Measurements from ENCODE around the gene MAPK4. TPM values are rescaled to one million over a fixed set of nuclear protein-coding genes. Genes with fewer than 3 reads are reported as not detected.

Gene MAPK4
- total RNA-seq, 1 experiment from 2014 or later: not detected

DNA sequence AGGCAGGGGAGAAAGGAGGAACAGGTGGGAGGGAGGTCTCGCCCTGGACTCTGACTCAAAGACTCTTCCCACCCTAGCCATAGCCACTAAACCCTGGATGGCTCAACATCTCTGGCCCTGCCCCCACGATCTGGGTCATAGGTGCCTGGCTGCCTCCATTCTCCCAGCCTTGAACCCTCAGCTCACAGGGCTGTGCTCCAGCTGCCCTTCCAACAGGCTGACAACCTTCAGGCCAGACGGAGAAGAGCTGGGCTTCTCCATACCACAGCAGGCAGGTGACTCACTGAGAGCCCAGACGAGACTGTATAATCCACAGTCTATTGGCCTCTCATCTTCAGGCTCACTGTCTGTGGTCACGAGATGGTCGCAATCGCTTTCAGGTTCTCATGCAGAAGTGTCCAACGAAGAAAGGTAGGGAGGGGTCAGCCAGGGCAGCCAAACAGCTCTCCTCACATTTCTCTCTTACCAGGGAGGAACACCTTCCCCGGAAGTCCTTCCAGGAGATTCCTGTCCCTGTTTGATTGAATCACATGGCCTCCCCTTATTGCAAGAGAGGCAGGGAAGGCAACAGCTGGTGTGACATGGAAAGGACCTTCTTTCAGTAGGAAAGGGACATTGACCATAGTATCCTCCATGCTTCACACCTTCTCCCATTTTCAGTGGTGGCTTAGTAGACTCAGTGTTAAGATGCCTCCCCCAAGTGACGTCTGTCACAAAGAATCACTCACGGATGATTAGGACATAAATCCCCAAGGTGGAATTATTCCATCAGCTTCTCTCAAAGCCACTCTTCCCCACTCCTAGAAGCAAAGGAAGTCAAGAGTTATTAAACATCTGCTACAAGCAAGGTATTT lies 159.8 kb downstream of the MAPK4 start:
- DNase-seq (ENCODE audit: low read depth): no peak

DNA sequence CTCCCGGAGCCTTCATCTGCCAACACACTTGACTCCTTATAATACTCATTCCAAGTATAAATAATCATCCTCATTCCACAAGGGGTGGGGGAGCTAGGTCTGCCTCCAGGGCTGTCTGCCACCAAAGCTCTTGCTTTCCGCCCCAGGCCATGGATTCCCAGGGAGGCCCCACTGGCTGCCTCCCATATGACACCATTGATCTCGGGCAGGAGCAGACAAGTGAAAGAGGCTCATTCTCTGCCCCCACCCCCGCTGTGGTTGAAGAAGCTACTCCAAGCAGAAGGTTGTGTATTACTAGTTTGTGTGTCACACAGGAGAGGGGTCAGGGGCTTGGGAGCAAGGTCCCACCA lies 160.4 kb downstream of the MAPK4 start:
- no peak for DNase-seq (ENCODE audit: low read depth)

GRCh38 chr18:50721006-50721405 lies 161.1 kb downstream of the MAPK4 start:
- no peak for DNase-seq (ENCODE audit: low read depth)

- DNase-seq (ENCODE audit: low read depth): no peak
Observed at GRCh38 chr18:50721451-50722120, 161.7 kb downstream of the MAPK4 start.

GRCh38 chr18:50722311-50722710 lies 162.4 kb downstream of the MAPK4 start:
- DNase-seq (ENCODE audit: low read depth): no peak

DNA sequence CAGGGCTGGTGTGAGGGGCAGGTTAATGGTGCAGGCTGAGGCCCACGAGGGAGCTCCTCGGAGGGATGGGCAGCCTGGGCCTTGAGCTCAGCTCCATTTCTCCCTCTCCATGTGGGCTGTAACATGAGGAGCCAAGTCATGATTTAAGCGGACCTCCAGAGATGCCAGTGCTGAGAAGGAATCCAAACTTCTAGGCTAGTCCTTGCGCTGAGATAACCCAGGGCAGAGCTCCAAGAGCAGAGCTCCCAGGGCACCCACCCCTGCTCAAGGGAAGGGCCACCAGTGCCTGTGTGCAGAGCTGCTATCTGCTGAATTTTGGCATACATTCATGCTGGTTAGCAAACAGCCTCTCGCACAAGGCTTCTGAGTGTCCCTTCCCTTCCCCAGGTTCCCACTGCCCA lies 164.9 kb downstream of the MAPK4 start:
- no peak for DNase-seq (ENCODE audit: low read depth)

- DNase-seq (ENCODE audit: low read depth): no peak
Observed at GRCh38 chr18:50726960-50727589, 167.2 kb downstream of the MAPK4 start.

DNA sequence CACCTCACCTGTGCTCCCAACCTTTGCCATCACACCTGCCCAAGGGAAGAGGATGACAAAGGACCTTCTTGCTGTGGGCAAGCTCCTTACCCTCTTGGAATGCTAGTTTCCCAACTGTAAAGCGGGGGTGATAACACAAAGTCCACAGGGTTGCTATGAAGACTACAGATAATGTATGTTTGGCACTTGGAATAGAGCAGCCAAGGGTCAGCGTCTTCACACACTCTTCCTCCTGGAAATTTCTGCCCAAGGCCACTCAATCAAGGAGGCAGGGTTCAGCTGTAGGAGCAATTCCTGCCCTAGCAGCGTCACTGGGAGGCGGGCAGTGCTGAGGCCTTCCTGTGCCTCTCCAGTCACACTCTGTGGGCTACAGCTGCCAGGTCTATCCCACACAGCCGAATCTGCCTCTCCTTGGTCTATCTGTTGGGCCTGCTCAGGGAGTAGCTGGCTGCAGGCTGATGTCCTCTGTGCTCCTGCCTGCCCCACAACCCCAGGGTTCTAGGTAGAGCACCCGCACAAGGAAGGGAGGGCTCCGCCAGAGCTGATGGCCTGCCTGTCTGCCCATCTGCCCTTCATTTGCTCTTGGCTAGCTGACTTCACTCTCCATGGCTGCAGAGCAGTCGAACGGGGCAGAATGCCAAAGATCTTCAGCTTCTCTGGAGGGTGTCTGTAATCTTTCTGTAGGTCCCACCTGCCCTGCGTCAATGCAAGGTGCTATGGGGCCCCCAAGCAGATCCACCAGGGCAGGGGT lies 168.0 kb downstream of the MAPK4 start:
- no peak for DNase-seq (ENCODE audit: low read depth)

DNA sequence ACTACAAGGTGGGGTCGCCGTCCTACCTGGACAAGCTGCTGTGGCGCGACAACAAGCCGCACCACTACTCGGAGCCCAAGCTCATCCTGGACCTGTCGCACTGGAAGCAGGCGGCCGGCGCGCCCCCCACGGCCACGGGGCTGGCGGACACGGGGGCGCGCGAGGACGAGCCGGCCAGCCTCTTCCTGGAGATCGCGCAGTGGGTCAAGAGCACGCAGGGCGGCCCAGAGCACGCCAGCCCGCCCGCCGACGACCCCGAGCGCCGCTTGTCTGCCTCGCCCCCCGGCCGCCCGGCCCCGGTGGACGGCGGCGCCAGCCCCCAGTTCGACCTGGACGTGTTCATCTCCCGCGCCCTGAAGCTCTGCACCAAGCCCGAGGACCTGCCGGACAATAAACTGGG lies 169.5 kb downstream of the MAPK4 start:
- DNase-seq (ENCODE audit: low read depth): no peak

DNA sequence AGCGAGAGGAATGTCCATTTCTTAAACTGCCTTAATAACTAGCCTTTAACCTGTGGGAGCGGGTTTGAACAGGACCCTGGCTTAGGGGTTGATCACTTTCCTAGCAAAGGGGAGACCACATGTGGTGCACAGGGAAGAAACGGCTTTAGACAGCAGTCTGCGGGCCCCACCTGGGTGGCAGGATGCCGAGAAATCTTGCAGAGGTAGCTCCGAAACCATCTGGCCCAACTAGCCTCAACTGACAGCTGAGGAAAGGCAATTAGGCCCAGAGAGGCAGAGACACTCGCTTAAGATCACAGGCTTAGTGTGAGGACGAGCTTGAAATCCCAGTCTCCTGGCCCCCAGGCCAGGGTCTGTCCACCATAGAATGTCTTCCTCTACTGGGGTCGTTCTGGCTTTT lies 170.1 kb downstream of the MAPK4 start:
- DNase-seq (ENCODE audit: low read depth): no peak

DNA sequence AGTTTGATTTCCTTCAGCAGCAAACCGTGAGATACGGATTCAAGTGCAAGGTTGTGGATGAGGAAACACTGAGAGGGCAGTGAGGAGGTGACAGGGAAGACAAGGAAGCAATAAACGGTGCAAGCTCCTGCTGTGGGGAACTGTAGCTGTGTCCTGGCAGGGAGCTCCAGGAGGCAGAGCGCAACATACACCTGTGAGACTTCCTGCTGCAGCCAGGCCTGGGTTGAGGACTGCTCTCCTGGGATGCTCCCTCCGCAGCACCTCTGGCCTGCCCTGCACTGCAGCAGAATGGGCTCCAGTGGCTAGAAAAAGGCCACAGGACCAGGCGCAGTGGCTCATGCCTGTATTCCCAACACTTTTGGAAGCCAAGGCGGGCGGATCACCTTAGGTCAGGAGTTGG lies 174.5 kb downstream of the MAPK4 start:
- DNase-seq (ENCODE audit: low read depth): no peak

DNA sequence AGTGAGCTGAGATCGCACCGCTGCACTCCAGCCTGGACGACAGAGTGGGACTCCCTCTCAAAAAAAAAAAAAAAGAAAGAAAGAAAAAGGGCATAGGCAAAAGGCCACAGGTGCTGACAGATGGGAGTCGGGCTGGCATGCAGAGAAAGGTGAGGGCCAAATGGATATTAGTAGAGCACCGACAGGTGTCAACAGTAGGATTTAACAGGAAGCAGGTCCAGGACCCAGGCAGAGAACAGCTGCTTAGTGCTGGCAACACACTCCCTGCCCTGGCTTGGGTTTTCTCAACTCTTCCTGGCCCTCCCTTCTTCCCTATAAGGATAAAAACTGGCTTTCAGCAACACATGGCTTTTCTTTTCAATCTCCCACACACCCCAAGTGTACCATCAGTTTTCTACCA lies 175.0 kb downstream of the MAPK4 start:
- no peak for DNase-seq (ENCODE audit: low read depth)

- DNase-seq (ENCODE audit: low read depth): no peak
Observed at GRCh38 chr18:50737127-50737526, 177.2 kb downstream of the MAPK4 start.

GRCh38 chr18:50738098-50738757 lies 178.3 kb downstream of the MAPK4 start:
- no peak for DNase-seq (ENCODE audit: low read depth)

GRCh38 chr18:50742952-50743351 lies 183.1 kb downstream of the MAPK4 start:
- DNase-seq (ENCODE audit: low read depth): no peak

- no peak for DNase-seq (ENCODE audit: low read depth)
Observed at GRCh38 chr18:50744253-50744652, 184.4 kb downstream of the MAPK4 start.

GRCh38 chr18:50745945-50746344 lies 186.1 kb downstream of the MAPK4 start:
- DNase-seq (ENCODE audit: low read depth): no peak

DNA sequence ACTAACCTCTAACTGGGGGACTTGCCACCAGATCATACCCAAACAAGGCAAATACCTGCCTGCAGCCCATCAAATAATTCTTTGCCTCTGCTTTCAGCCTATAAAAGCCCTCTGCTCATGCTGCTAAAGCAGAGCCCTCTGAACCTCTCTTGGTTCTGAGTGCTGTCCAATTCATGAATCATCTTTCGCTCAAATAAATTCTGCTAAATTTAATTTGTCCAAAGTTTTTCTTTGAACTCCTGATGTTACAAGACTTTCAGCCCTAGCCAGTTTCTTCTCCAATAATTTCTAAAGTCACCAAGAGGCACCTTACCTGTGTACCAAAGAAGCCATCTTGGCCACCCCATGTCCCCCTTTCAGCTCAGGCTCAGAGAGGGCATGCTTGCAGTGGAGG lies 188.0 kb downstream of the MAPK4 start:
- no peak for DNase-seq (ENCODE audit: low read depth)

- DNase-seq (ENCODE audit: low read depth): no peak
Observed at GRCh38 chr18:50748243-50749229, 188.6 kb downstream of the MAPK4 start.

DNA sequence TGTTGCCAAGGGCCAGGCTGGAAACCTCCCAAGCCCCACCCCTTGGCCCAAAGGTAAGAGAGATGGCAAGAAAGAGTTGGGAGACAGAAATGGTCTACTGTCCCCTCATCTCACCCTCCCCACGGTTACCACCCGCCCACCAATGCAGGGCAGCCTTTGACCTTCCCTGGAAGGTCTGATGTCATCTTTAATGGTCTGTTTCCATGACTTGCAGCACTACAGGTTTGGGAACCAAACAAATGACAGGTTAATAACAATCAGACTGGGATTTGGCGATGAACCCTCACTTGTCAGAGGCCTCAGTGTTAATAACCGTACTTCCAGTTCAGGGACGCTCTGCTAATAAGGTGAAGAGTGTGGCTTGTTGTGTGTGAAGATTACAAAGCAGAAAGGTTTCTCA lies 189.5 kb downstream of the MAPK4 start:
- no peak for DNase-seq (ENCODE audit: low read depth)

All from LHCN-M2 (cell line).